ENCODE results near the gene B4GAT1.

- TF ChIP-seq CTCF (IDR thresholded peaks at IDR 0.05), result no peak
- TF ChIP-seq POLR2A (IDR thresholded peaks at IDR 0.05), result no peak
- TF ChIP-seq POLR2AphosphoS5 (IDR thresholded peaks at IDR 0.05), result no peak
- no peak for TF ChIP-seq EP300 (IDR thresholded peaks at IDR 0.05)
These were observed 12.6 kb downstream of the B4GAT1 start for GRCh38 chr11:66334605-66335442.
